ENCODE measurements around the gene NCOA7. TPM values are rescaled to one million over a fixed set of nuclear protein-coding genes. Genes with fewer than 3 reads are reported as not detected.

NCOA7 gene
- total RNA-seq, 1 experiment from 2014 or later: 37.3 TPM

GRCh38 chr6:125747589-125748405 lies 43.0 kb upstream of the NCOA7 start:
- ChIA-PET CTCF (no interaction called here), POLR2A (interaction anchor here (0.7 kb wide), 1 partner anchor 34 kb away, joined by 4 read pairs; no protein-coding TSS in a partner anchor)
- H3K4me3 ChIP-seq (ENCODE audit: low read depth in 2 of 2, low read length in 2 of 2): peak overlapping the region; percentile 65 to 71
- in situ Hi-C loops (cut with HindIII; ENCODE audit: low pct_unique_long_range_greater_than_20kb, low sequenced_read_pairs) (no loop called here), intact Hi-C loops (cut with micrococcal nuclease; ENCODE audit: unreplicated experiment) (no loop called here)
- DNase-seq (ENCODE audit: low read depth, low spot score) (no peak), ATAC-seq (peak; percentile 50)
- H3K36me3 ChIP-seq (ENCODE audit: control insufficient read depth, insufficient read depth, low read length): no peaks in the 10 kb centered on the region
- peaks cover 24% of the 10 kb centered on the region for H3K4me1 ChIP-seq (ENCODE audit: control insufficient read depth, insufficient read depth, low read length)
- no TSS peak for BruUV-seq (replicated peaks)
- H3K9me3 ChIP-seq (ENCODE audit: control insufficient read depth, insufficient read depth, low read depth, low read length): no peaks in the 10 kb centered on the region
- H3K27me3 ChIP-seq (ENCODE audit: control insufficient read depth, insufficient read depth, low read length): peaks cover 82% of the 10 kb centered on the region
- H3K27ac ChIP-seq (ENCODE audit: low read length): no peak overlapping the region
- TF ChIP-seq SIN3A (IDR thresholded peaks at IDR 0.05; ENCODE audit: borderline replicate concordance, insufficient read depth, low read depth, low read length): 0 out of 2 replicates have a peak, but pooled peaks have one; percentile 27
- no peak for TF ChIP-seq POLR2AphosphoS5 (IDR thresholded peaks at IDR 0.05; ENCODE audit: low read depth, low read length)
- TF ChIP-seq REST (IDR thresholded peaks at IDR 0.05; ENCODE audit: insufficient read depth in 1 of 2, low read depth in 2 of 2, low read length in 1 of 2): no peak
- no peak for TF ChIP-seq TCF7L2 (IDR thresholded peaks at IDR 0.05; ENCODE audit: low read depth, low read length)
- no peak for TF ChIP-seq CTCF (IDR thresholded peaks at IDR 0.05)

- peak; percentile 33 for ATAC-seq
- intact Hi-C loops (cut with micrococcal nuclease; ENCODE audit: unreplicated experiment): loop anchor here (1.0 kb wide), 1 partner anchor 434 kb away; no protein-coding TSS in a partner anchor
- Histone ChIP-seq H3K36me3 (ENCODE audit: control insufficient read depth, insufficient read depth, low read length) (no peaks in the 10 kb centered on the region), H3K27me3 (ENCODE audit: control insufficient read depth, insufficient read depth, low read length) (peaks cover 78% of the 10 kb centered on the region), H3K4me3 (ENCODE audit: low read depth in 2 of 2, low read length in 2 of 2) (peak overlapping the region; percentile 65 to 71), H3K27ac (ENCODE audit: low read length) (no peak overlapping the region), H3K4me1 (ENCODE audit: control insufficient read depth, insufficient read depth, low read length) (peaks cover 27% of the 10 kb centered on the region), H3K9me3 (ENCODE audit: control insufficient read depth, insufficient read depth, low read depth, low read length) (no peaks in the 10 kb centered on the region)
- TF ChIP-seq REST (IDR thresholded peaks at IDR 0.05; ENCODE audit: insufficient read depth in 1 of 2, low read depth in 2 of 2, low read length in 1 of 2) (no peak), TCF7L2 (IDR thresholded peaks at IDR 0.05; ENCODE audit: low read depth, low read length) (no peak), SIN3A (IDR thresholded peaks at IDR 0.05; ENCODE audit: borderline replicate concordance, insufficient read depth, low read depth, low read length) (no peak), CTCF (IDR thresholded peaks at IDR 0.05) (no peak), POLR2AphosphoS5 (IDR thresholded peaks at IDR 0.05; ENCODE audit: low read depth, low read length) (no peak)
- ChIA-PET CTCF (no interaction called here), POLR2A (interaction anchor here (0.7 kb wide), 1 partner anchor 33 kb away, joined by 4 read pairs; no protein-coding TSS in a partner anchor)
- in situ Hi-C loops (cut with HindIII; ENCODE audit: low pct_unique_long_range_greater_than_20kb, low sequenced_read_pairs): no loop called here
- no TSS peak for BruUV-seq (replicated peaks)
- DNase-seq (ENCODE audit: low read depth, low spot score): no peak
Observed at GRCh38 chr6:125748406-125749172, 42.2 kb upstream of the NCOA7 start.

Data from Panc1 (cell line).